PC-9 (cell line): ENCODE measurements around the gene RHOC.

Experiments used
- CTCF ChIP-seq: fragments of 200-600 bp; sonication (generic); conservative IDR thresholded peaks from 2 replicates; pipeline ENCODE4 v1.6.1; 2017; ENCODE audit warnings: mixed run types, antibody characterized with exemption, mild to moderate bottlenecking, moderate library complexity
- EZH2 ChIP-seq: fragments of 200-600 bp; sonication (generic); IDR thresholded peaks from 2 replicates; pipeline ENCODE4 v1.8.0; 2017; ENCODE audit warnings: antibody characterized with exemption, low read depth

GRCh38 chr1:112651205-112651604 is 55.7 kb downstream of the RHOC start:
- TF ChIP-seq CTCF (no peak), EZH2 (no peak)
